Testis (tissue), 3 donors: Measurements from ENCODE around the gene ANTXRL. TPM values are rescaled to one million over a fixed set of nuclear protein-coding genes. Genes with fewer than 3 reads are reported as not detected.

ENCODE experiments used
- DNase-seq: peaks from one replicate; pipeline ENCODE4 v3.0.0-alpha.2; 2019
- H3K27ac ChIP-seq, 2 donors: fragments of 200-600 bp; sonication (generic); one replicate each; pipeline ENCODE4 v1.5.1; 2019
- H3K27me3 ChIP-seq: fragments of 200-600 bp; sonication (generic); one replicate; pipeline ENCODE4 v1.5.1; 2019
- H3K36me3 ChIP-seq: fragments of 200-600 bp; sonication (generic); one replicate; pipeline ENCODE4 v1.5.1; 2017; ENCODE audit warnings: low read depth; ENCODE audit errors: missing control alignments
- H3K4me1 ChIP-seq: fragments of 200-600 bp; sonication (generic); one replicate; pipeline ENCODE4 v1.5.1; 2019
- H3K4me3 ChIP-seq, 2 donors: fragments of 200-600 bp; sonication (generic); one replicate each; pipeline ENCODE4 v1.5.1; 2017 to 2019
- H3K9me3 ChIP-seq: fragments of 200-600 bp; sonication (generic); one replicate; pipeline ENCODE4 v1.5.1; 2017
- CTCF ChIP-seq, 3 experiments: fragments of 450-650 bp in 2 of 3; fragments of 200-600 bp in 1 of 3; sonication (generic) in 1 of 3; IDR thresholded peaks; one replicate each; pipeline ENCODE4 v1.5.1; 2016 to 2019; ENCODE audit warnings: antibody characterized with exemption in 3 of 3, mild to moderate bottlenecking in 2 of 3, moderate library complexity in 1 of 3
- POLR2A ChIP-seq: fragments of 450-650 bp; IDR thresholded peaks from one replicate; pipeline ENCODE4 v1.6.1; 2017; ENCODE audit warnings: antibody characterized with exemption, mild to moderate bottlenecking, moderate library complexity
- WGBS, 2 donors: methylation state at CpG; one replicate each; pipeline ENCODE4 v1.1.5; 2018; 5-methylcytosine and 5-hydroxymethylcytosine counted together
- intact Hi-C: fragments of 100-400 bp; cut with DNase I; formaldehyde crosslinking; loops from one replicate; pipeline ENCODE4 v1.15.1; 2023; ENCODE audit warnings: low total_unique reads
- polyA plus RNA-seq: library from polyadenylated mRNA; stranded (reverse); fragments of 350-450 nt; fragmentation: Illumina TruSeq; extraction: RNeasy Lipid Tissue Mini Kit (QIAGEN cat#74804); gene quantifications from one replicate; pipeline ENCODE4 v1.2.3, GENCODE V29; 2014; ENCODE audit warnings: low read depth, low replicate concordance; ENCODE audit not compliant: insufficient read depth
- total RNA-seq, 2 donors: library from RNA; depleted of rRNA; stranded (reverse); fragments of >200 nt; gene quantifications; one replicate each; pipeline ENCODE4 v1.2.3, GENCODE V29; 2016

Gene ANTXRL
- total and polyA plus RNA-seq, 3 donors from 2014 or later: 10.7 to 26.5 (median 23.7) TPM

- Histone ChIP-seq H3K27me3 (no peaks in the 10 kb centered on the region), H3K27ac (no peak overlapping the region), H3K9me3 (no peaks in the 10 kb centered on the region), H3K4me1 (no peaks in the 10 kb centered on the region), H3K36me3 (no peaks in the 10 kb centered on the region), H3K4me3 (no peak overlapping the region)
- intact Hi-C loops: no loop called here
- TF ChIP-seq POLR2A: no peak
- no peak for TF ChIP-seq CTCF (IDR thresholded peaks at IDR 0.05)
- 98 to 100% methylated on average over 7 to 10 of the region's 10 CpGs for WGBS, 2 donors
- DNase-seq: no peak
Measured at GRCh38 chr10:46307281-46308112, 20.7 kb downstream of the ANTXRL start.

GRCh38 chr10:46308113-46308415 is 21.3 kb downstream of the ANTXRL start:
- Histone ChIP-seq H3K4me1 (no peaks in the 10 kb centered on the region), H3K27ac (no peak overlapping the region), H3K27me3 (no peaks in the 10 kb centered on the region), H3K9me3 (no peaks in the 10 kb centered on the region), H3K4me3 (no peak overlapping the region), H3K36me3 (no peaks in the 10 kb centered on the region)
- no peak for TF ChIP-seq POLR2A
- no peak for TF ChIP-seq CTCF (IDR thresholded peaks at IDR 0.05)
- WGBS, 2 donors: 86 to 92% methylated on average over 3 to 4 of the region's 4 CpGs
- intact Hi-C loops: no loop called here
- no peak for DNase-seq

DNA sequence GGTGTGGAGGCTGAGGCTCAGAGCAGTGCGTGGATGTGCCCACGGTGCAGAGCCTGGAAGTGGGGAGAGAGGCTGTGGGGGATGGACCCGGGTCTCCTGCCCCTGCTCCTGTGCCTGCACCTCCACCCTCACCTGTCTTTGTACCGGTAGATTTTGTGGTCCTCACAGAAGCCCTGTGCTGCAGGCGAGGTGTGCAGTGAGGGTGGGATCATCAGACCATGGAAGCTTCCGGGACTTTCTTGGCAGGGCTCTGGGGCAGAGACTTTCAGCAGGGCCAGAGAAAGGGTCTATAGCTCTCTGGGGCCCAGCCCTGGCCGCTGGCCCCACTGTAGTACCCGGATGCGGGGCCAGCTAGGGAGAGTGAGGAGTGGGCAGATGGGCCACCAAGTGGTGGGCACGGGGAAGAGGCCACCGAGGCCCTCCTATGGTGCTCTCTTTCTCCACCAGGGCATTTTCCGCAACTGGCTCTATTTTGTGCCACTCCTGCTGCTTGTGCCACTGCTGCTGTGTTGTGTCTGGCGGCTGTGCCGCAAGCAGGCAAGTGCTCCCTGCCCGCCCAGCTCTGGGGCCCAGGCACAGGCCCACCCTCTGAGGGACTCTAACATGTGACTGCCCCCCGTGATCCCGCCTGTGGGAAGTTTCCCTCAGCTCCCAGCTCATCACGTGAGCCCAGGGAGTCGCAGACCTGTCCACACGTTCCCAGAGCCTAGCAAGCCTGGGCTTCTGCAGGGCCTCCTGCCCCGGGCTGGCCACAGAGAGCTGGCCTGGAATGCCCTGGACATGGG is 22.1 kb downstream of the ANTXRL start:
- Histone ChIP-seq H3K9me3 (no peaks in the 10 kb centered on the region), H3K4me1 (no peaks in the 10 kb centered on the region), H3K36me3 (no peaks in the 10 kb centered on the region), H3K4me3 (no peak overlapping the region), H3K27me3 (no peaks in the 10 kb centered on the region), H3K27ac (no peak overlapping the region)
- no peak for DNase-seq
- 91 to 94% methylated on average over 16 to 21 of the region's 21 CpGs for WGBS, 2 donors
- intact Hi-C loops: no loop called here
- TF ChIP-seq POLR2A (no peak), CTCF (IDR thresholded peaks at IDR 0.05) (no peak)

- intact Hi-C loops: no loop called here
- 91 to 92% methylated on average over 7 to 9 of the region's 9 CpGs for WGBS, 2 donors
- H3K27me3 ChIP-seq: no peaks in the 10 kb centered on the region
- no peaks in the 10 kb centered on the region for H3K4me1 ChIP-seq
- H3K36me3 ChIP-seq: no peaks in the 10 kb centered on the region
- no peak overlapping the region for H3K27ac ChIP-seq
- H3K9me3 ChIP-seq: no peaks in the 10 kb centered on the region
- DNase-seq: peak; percentile 2
- TF ChIP-seq CTCF (IDR thresholded peaks at IDR 0.05) (no peak), POLR2A (no peak)
- H3K4me3 ChIP-seq: no peak overlapping the region
Measured at GRCh38 chr10:46309511-46310142, 22.8 kb downstream of the ANTXRL start.
